ENCODE data around the gene GABRR1.

Gene GABRR1

DNA sequence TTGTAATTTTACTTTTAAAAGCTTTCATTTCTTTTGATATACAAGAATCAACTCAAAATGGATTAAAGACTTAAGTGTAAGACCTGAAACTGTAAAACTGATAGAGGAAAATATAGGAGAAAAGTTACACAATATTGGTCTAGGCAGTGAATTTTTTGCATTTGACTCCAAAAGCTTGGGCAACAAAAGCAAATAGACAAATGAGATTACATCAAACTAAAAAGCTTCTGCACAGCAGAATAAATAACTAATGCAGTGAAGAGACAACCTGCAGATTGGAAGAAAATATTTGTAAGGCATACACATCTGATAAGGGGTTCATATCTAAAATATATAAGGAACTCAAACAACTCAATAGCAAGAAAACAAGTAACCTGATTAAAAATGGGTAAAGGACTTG, 3.0 kb downstream of the GABRR1 start:
- DNase-seq = no peak

- no peak for DNase-seq
Observed at GRCh38 chr6:89212472-89212871, 4.7 kb downstream of the GABRR1 start.

GRCh38 chr6:89209457-89209856, 7.7 kb downstream of the GABRR1 start:
- no peak for DNase-seq

- DNase-seq = no peak
Observed at GRCh38 chr6:89208551-89208950, 8.6 kb downstream of the GABRR1 start.

DNA sequence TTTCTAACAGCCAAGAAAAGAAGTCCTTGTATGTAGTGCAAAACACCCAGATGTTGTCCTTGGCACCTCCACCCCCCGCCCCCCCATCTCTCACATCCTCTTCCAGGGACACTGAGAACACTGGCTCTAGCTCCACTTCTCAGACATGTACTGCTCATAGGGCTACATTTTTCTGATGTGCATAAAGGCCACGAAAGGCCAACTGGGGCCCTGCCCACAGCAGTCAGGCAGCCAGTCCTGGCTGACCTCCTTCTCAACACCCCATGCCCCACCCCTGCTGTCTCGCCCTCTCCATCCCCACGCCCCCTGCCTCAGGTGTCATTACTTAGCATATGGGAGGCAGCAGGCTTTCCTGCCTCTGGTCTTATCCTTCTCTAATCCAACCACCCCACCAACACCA, 11.3 kb downstream of the GABRR1 start:
- no peak for DNase-seq

- DNase-seq = no peak
Observed at GRCh38 chr6:89204096-89204495, 13.1 kb downstream of the GABRR1 start.

DNA sequence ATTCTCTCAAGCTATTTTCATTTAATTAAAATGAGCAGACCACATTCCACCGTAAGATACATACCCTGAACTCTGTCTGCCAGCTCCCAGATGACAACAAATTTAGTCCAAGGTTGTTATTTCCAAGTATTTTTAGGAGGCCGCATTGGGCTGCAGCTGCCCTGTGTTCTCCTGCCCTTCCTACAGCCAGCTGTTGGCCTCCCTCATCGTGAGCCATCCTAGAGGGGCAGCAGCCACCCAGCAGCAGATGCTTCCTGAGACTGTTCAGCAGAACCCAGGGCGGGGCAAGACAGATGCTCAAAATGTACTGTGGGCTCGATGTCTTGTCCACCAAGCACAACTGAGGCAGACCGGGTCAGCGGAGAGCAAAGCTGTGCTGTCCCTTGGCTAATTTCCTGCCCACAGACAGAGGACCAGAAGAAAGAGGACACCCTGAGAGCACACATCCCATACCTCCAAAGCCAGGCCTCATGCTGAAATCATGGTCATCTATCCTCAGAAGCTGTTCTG, 16.4 kb downstream of the GABRR1 start:
- no peak for DNase-seq

- no peak for DNase-seq
Observed at GRCh38 chr6:89199579-89199978, 17.6 kb downstream of the GABRR1 start.

DNA sequence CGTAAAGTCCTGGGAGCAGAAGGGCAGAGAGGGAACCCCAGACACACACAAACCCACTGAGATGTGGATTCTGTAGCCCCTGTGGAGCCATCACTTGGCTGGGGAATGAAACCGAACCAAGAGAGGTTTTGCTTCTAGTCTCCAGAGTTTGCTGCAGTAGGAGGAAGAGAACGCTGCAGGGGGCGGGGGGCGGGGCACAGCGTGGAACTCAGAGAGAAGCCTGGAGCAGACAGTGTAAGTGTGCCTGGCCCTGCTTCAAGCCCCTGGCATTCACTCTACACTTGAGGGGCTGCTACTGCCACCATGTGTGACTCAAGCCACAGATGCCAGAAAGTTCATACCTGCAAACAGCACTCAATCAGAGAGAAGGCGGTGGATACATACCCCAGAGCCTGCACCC, 18.9 kb downstream of the GABRR1 start:
- no peak for DNase-seq

DNA sequence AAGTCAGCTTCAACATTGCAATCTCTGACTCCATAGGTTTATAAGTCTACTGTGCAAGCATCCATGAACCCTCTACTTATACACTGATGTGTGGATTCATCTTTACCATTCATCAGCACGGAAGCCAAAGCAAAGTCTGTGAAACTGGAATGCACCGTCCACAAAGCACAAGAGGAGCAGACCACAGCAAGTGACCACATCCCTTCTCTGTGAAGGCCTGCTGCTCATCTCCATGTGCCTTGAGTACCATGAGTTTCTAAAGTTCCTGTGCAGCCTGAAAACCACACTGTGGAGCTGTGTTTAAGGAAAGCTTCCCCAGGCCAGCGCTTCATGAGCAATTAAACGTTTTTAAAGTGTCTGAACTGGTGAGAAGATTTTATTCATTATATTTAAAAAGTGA, 20.0 kb downstream of the GABRR1 start:
- DNase-seq = no peak

DNA sequence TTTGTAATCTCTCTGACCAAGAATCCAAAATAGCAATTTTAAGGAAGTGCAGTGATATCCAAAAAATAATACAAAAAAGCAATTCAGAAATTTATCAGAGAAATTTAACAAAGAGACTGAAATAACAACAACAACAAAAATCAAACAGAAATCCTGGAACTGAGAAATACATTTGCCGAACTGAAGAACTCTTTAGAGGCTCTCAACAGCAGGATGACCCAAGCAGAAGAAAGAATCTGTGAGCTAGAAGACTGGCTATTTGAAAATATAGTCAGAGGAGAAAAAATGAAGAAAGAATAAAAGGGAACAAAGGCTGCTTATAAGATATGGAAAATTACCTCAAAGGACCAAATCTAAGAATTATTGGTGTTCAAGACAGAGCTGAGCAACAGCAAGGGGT, 22.6 kb downstream of the GABRR1 start:
- no peak for DNase-seq

DNA sequence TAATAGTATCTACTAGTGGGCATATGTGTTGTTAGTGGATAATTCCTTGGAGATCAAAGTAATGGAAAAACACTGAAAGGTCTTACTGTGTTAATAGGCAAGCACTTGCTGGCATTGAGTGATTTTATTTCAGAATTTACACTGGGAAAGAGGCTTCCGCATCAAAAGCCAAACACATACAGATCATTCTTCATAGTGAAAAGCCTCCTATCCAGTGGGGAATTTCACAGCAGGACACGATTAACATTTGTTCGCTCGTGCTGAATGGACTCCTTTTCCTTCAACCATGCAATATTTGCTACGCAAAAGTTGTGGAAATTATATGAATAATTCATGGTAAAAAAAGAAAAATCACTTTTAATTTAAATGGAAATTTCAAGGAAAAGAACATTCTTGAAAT, 26.4 kb downstream of the GABRR1 start:
- no peak for DNase-seq

GRCh38 chr6:89187504-89187903, 29.7 kb downstream of the GABRR1 start:
- no peak for DNase-seq

- no peak for DNase-seq
Observed at GRCh38 chr6:89186762-89187161, 30.4 kb downstream of the GABRR1 start.

GRCh38 chr6:89184344-89184743, 32.8 kb downstream of the GABRR1 start:
- DNase-seq = no peak

DNA sequence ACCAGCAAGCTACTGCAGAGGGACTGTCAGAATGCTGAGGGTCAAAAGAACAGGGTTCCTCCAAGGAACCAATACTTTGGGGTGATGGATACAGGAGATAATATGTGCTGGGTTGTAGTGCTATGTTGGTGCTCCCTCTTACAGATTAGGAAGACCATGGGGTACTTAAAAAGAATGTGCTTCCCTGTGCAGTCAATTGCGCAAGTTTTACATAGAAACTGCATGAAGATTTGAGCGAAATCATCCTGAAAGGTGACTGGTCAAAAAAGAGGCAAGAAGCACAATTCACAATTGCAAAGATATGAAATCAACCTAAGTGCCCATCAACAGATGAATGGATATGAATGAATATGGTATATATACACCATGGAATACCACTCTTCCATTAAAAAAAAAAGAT, 33.9 kb downstream of the GABRR1 start:
- no peak for DNase-seq

- no peak for DNase-seq
Observed at GRCh38 chr6:89180971-89181370, 36.2 kb downstream of the GABRR1 start.

DNA sequence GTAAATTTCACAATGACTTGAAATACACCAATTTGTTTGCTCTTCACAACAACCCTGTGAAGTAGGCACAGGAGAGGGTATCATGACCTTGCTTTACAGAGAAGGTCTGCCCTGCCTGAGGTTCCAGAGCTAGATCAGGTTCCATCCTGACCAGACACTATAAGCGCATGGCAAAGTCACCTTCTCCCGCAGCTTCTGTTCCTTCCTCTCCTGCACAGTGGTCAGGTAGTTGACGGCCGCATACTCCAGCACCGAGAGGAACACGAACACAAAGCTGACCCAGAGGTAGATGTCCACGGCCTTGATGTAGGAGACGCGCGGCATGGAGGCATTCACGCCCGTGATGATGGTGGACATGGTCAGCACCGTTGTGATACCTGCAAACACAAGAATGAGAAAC, 37.0 kb downstream of the GABRR1 start:
- DNase-seq = no peak

GRCh38 chr6:89173634-89174033, 43.5 kb downstream of the GABRR1 start:
- DNase-seq = no peak

DNA sequence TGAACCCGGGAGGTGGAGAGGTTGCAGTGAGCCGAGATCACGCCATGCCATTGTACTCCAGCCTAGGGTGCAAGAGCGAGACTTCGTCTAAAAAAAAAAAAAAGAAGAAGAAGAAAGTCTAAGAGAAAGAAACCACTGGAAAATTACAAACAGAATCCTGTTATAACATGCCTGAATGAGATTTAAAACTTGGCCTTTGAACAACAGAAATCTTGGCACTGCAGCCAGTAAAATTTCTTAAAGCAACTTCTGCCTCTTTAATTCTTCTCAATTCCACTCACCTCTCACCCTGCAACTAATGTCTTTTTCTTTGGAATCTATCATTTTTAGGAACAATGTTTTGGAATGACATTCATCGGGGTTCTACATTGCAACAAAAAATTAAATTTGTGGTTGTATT, 45.0 kb downstream of the GABRR1 start:
- no peak for DNase-seq

GRCh38 chr6:89162047-89162371, 55.1 kb downstream of the GABRR1 start:
- DNase-seq = no peak

DNA sequence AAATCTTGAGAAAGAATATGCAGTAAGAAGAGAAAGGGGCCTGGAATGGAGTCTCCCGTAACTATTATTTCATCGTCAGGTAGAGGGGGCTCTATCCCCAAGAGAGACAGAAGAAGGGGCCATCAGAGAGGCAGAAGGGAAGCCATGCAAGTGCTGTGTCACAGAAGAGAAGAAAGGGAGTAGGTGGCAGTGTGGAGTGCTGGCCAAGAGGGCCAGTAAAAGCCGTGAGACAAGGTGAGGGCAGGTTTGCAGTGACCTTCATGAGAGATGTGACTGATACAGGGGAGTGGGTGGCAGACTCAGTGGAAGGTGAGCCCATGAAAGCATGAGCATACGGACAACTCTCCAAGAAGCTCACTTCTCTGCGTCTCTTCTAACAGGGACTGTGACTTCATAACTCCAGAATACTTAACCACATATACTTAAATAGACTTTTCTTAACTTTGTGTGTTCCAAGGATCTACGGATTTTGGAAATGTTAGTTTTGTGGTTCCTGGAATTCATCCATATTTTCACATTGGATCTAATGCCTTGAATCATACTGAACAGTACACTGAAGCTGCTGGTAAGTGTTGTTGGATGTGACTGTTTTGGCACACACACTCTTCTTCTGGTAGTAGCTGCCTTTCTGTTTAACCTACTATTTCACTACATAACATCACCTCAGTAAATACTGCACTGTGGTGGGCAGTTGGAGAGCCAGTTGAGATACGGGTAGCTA, 55.7 kb downstream of the GABRR1 start:
- DNase-seq = no peak

GRCh38 chr6:89160331-89161092, 56.6 kb downstream of the GABRR1 start:
- no peak for DNase-seq

DNA sequence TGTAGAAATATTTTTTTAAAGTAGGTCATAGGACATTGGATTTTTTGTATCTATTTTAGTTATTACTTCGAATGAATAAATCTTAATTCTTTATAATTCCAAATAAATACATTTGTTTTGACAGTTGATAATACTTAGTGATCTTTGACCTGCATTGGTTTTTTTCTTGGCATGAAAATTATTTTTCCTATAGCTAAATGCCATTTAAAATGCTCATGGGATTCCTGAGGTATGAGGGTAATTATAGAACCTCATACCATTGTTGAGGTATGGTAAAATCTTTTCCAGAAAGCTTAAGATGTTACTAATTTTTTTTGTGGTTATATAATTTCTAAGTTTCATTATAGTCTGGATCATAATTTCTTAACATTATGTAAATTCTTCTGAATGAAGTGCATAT, 63.0 kb downstream of the GABRR1 start:
- no peak for DNase-seq
